Measurements from ENCODE around the gene SLC11A2. TPM values are rescaled to one million over a fixed set of nuclear protein-coding genes. Genes with fewer than 3 reads are reported as not detected.
A peak's percentile ranks its signal among the peaks of the same experiment; 100 is the strongest.

The SLC11A2 gene
- total and polyA plus RNA-seq, 12 donors: 10.7 to 31.3 (median 21.5) TPM

DNA sequence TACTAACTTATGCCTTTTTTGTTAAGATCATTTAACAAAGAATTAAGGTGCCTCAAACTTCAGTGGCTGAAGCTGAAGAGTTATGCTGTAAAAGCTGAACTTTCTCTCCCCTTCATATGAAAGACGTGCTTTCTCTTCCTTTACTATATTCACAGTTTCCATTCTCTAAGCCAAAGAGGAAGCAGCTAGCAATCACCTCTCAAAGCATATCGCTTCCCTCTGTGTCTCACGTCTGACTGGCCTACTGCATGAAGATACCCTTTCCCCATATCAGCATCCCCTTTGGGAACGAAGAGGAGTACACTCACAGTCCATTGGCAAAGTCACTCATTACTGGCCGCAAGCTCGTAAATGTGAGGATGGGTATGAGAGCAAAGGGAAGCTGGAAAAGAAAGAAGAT, 34.9 kb downstream of the SLC11A2 start:
- intact Hi-C loops (cut with DNase I): no loop called here
- Histone ChIP-seq H3K27ac (no peak overlapping the region), H3K4me3 (no peak overlapping the region), H3K36me3 (peaks cover 0 to 100% (median 54%) of the 10 kb centered on the region in 9 donors), H3K27me3 (no peaks in the 10 kb centered on the region), H3K4me1 (peaks cover 0 to 18% (median 4%) of the 10 kb centered on the region in 9 donors), H3K9me3 (no peaks in the 10 kb centered on the region)
- TF ChIP-seq, protein P1, sequence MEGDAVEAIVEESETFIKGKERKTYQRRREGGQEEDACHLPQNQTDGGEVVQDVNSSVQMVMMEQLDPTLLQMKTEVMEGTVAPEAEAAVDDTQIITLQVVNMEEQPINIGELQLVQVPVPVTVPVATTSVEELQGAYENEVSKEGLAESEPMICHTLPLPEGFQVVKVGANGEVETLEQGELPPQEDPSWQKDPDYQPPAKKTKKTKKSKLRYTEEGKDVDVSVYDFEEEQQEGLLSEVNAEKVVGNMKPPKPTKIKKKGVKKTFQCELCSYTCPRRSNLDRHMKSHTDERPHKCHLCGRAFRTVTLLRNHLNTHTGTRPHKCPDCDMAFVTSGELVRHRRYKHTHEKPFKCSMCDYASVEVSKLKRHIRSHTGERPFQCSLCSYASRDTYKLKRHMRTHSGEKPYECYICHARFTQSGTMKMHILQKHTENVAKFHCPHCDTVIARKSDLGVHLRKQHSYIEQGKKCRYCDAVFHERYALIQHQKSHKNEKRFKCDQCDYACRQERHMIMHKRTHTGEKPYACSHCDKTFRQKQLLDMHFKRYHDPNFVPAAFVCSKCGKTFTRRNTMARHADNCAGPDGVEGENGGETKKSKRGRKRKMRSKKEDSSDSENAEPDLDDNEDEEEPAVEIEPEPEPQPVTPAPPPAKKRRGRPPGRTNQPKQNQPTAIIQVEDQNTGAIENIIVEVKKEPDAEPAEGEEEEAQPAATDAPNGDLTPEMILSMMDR (IDR thresholded peaks at IDR 0.05): no peak
- WGBS, 2 donors: 70 to 73% methylated on average over 6 of the region's 6 CpGs
- DNase-seq (no peak), ATAC-seq (peak in 2 of 8 donors; percentile 20 to 38)

DNA sequence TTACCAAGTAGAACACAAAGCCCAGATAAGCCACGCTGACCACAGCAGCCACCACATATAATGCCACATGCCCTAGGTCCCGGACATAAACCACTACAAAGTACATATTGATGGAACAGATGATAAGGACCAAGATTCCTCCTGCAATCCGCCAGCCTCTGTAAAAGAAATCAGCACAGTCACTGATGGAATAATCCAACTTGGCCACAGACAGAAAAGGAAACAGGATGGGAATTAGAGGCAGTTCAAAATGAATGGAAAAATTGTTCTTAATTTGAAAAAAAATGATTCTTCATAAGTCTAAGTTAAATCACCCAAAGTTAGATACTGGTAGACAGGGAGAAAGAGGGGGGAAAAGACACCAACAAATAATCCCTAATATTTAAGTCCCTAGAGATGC, 35.4 kb downstream of the SLC11A2 start:
- no peak overlapping the region for H3K27ac ChIP-seq
- no peak overlapping the region for H3K4me3 ChIP-seq
- DNase-seq: no peak
- ATAC-seq: no peak
- no peaks in the 10 kb centered on the region for H3K27me3 ChIP-seq
- intact Hi-C loops (cut with DNase I): no loop called here
- peaks cover 0 to 100% (median 49%) of the 10 kb centered on the region in 9 donors for H3K36me3 ChIP-seq
- 80 to 88% methylated on average over 3 of the region's 3 CpGs for WGBS, 2 donors
- H3K4me1 ChIP-seq: peaks cover 0 to 23% (median 6%) of the 10 kb centered on the region in 9 donors
- TF ChIP-seq, protein P1 (IDR thresholded peaks at IDR 0.05): no peak
- no peaks in the 10 kb centered on the region for H3K9me3 ChIP-seq

DNA sequence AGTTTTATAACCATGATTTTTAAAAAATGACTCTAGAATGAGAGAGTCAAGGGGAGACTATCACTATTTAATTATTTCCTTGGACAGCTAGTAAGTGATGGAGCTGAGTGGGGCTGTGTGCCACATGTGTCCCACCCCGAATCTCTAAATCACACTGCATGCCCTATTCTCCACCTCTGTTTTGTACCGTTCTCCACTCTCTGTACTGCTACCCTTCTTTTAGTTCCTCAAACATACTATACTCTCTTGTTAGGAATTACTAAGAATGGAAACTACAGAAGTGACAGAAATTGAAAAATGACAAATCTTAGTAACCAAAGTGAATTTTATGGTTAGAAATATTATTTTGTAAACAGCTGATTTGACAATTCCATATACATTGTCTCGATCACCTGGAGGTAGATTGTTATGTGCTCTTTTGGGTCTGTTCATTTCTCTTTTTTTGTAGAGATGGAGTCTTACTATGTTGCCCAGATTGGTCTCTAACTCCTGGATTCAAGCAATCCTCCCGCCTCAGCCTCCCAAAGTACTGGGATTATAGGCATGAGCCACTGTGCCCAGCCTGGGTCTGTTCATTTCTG, 35.9 kb downstream of the SLC11A2 start:
- ATAC-seq: no peak
- WGBS, 2 donors: 93 to 94% methylated on average over 4 of the region's 4 CpGs
- intact Hi-C loops (cut with DNase I): no loop called here
- Histone ChIP-seq H3K4me1 (peaks cover 0 to 28% (median 12%) of the 10 kb centered on the region in 9 donors), H3K9me3 (no peaks in the 10 kb centered on the region), H3K27ac (no peak overlapping the region), H3K4me3 (no peak overlapping the region), H3K36me3 (peaks cover 0 to 94% (median 44%) of the 10 kb centered on the region in 9 donors), H3K27me3 (no peaks in the 10 kb centered on the region)
- DNase-seq: no peak
- TF ChIP-seq, protein P1 (IDR thresholded peaks at IDR 0.05): no peak

DNA sequence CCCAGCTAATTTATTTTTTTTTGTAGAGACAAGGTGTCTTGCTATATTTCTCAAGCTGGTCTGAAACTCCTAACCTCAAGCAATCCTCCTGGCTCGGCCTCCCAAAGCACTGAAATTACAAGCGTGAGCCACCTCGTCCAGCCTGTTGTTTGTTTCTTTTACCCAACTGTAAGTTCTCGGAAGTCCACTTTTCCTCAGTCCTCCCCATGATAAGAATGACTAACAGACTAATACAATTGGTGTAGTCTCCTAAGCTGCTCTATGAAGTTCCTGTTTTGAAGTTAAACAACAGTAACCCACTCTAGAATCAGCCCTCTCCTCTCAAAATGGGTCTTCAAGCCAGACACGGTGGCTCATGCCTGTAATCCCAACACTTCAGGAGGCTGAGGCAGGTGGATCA, 37.3 kb downstream of the SLC11A2 start:
- Histone ChIP-seq H3K4me3 (no peak overlapping the region), H3K27me3 (no peaks in the 10 kb centered on the region), H3K36me3 (peaks cover 0 to 81% (median 37%) of the 10 kb centered on the region in 9 donors), H3K27ac (no peak overlapping the region), H3K4me1 (peaks cover 0 to 37% (median 19%) of the 10 kb centered on the region in 9 donors), H3K9me3 (no peaks in the 10 kb centered on the region)
- 89 to 95% methylated on average over 5 of the region's 5 CpGs for WGBS, 2 donors
- intact Hi-C loops (cut with DNase I): loop anchor here in 6 of 10 donors (2.0 to 10.0 kb wide), 7 partner anchors 62 to 224 kb away; partner anchors contain the start of gene ATF1 (in 1 of the 6)
- ATAC-seq: no peak
- TF ChIP-seq, protein P1 (IDR thresholded peaks at IDR 0.05): no peak
- DNase-seq: no peak
